ENCODE data around the gene SLFN12L.
"Not testable (repeated sequence)": the region's sequence is repeated elsewhere in the genome, so short reads cannot be mapped to it uniquely, and the experiment has no call there.

Gene SLFN12L

GRCh38 chr17:35542990-35543389, 5.5 kb upstream of the SLFN12L start:
- no peak for DNase-seq (ENCODE audit: low read depth in 2 of 2)

- no peak for DNase-seq (ENCODE audit: low read depth in 2 of 2)
These were observed 4.0 kb upstream of the SLFN12L start for GRCh38 chr17:35541434-35541833.

GRCh38 chr17:35540589-35541404, 3.3 kb upstream of the SLFN12L start:
- no peak for DNase-seq (ENCODE audit: low read depth in 2 of 2)

- no peak for DNase-seq (ENCODE audit: low read depth in 2 of 2)
These were observed 2.2 kb upstream of the SLFN12L start for GRCh38 chr17:35539659-35540026.

GRCh38 chr17:35536664-35537171, 760 bp downstream of the SLFN12L start:
- no peak for DNase-seq (ENCODE audit: low read depth in 2 of 2)

GRCh38 chr17:35535406-35535805, 2.1 kb downstream of the SLFN12L start:
- DNase-seq (ENCODE audit: low read depth in 2 of 2): not testable (repeated sequence)

- no peak for DNase-seq (ENCODE audit: low read depth in 2 of 2)
These were observed 2.8 kb downstream of the SLFN12L start for GRCh38 chr17:35534576-35535093.

GRCh38 chr17:35531160-35531559, 6.3 kb downstream of the SLFN12L start:
- DNase-seq (ENCODE audit: low read depth in 2 of 2): no peak

GRCh38 chr17:35529866-35530265, 7.6 kb downstream of the SLFN12L start:
- no peak for DNase-seq (ENCODE audit: low read depth in 2 of 2)

- not testable (repeated sequence) for DNase-seq (ENCODE audit: low read depth in 2 of 2)
These were observed 8.2 kb downstream of the SLFN12L start for GRCh38 chr17:35529326-35529725.

- DNase-seq (ENCODE audit: low read depth in 2 of 2): no peak
These were observed 14.2 kb downstream of the SLFN12L start for GRCh38 chr17:35523296-35523695.

- not testable (repeated sequence) for DNase-seq (ENCODE audit: low read depth in 2 of 2)
These were observed 15.7 kb downstream of the SLFN12L start for GRCh38 chr17:35521654-35522256.

GRCh38 chr17:35521150-35521549, 16.3 kb downstream of the SLFN12L start:
- DNase-seq (ENCODE audit: low read depth in 2 of 2): no peak

GRCh38 chr17:35519906-35520442, 17.5 kb downstream of the SLFN12L start:
- no peak for DNase-seq (ENCODE audit: low read depth in 2 of 2)

GRCh38 chr17:35519439-35519838, 18.0 kb downstream of the SLFN12L start:
- DNase-seq (ENCODE audit: low read depth in 2 of 2): no peak

- not testable (repeated sequence) for DNase-seq (ENCODE audit: low read depth in 2 of 2)
These were observed 19.0 kb downstream of the SLFN12L start for GRCh38 chr17:35518431-35518830.

- DNase-seq (ENCODE audit: low read depth in 2 of 2): no peak
These were observed 22.5 kb downstream of the SLFN12L start for GRCh38 chr17:35515027-35515426.

GRCh38 chr17:35514564-35514963, 22.9 kb downstream of the SLFN12L start:
- DNase-seq (ENCODE audit: low read depth in 2 of 2): no peak

- no peak for DNase-seq (ENCODE audit: low read depth in 2 of 2)
These were observed 27.4 kb downstream of the SLFN12L start for GRCh38 chr17:35510052-35510451.

- DNase-seq (ENCODE audit: low read depth in 2 of 2): not testable (repeated sequence)
These were observed 29.8 kb downstream of the SLFN12L start for GRCh38 chr17:35507714-35508113.

GRCh38 chr17:35499548-35499947, 37.9 kb downstream of the SLFN12L start:
- no peak for DNase-seq (ENCODE audit: low read depth in 2 of 2)

GRCh38 chr17:35498448-35499178, 38.9 kb downstream of the SLFN12L start:
- no peak for DNase-seq (ENCODE audit: low read depth in 2 of 2)
